Cardiac atrium fibroblast (primary cell): ENCODE measurements around the gene PROK2. TPM values are rescaled to one million over a fixed set of nuclear protein-coding genes. Genes with fewer than 3 reads are reported as not detected.

ENCODE experiments used
- total RNA-seq: library from RNA; depleted of rRNA; stranded (reverse); fragments of >200 nt; gene quantifications from 2 replicates; pipeline ENCODE4 v1.2.3, GENCODE V29; 2015

PROK2 gene, protein sequence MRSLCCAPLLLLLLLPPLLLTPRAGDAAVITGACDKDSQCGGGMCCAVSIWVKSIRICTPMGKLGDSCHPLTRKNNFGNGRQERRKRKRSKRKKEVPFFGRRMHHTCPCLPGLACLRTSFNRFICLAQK
- not detected in 2 replicates for total RNA-seq

DNA sequence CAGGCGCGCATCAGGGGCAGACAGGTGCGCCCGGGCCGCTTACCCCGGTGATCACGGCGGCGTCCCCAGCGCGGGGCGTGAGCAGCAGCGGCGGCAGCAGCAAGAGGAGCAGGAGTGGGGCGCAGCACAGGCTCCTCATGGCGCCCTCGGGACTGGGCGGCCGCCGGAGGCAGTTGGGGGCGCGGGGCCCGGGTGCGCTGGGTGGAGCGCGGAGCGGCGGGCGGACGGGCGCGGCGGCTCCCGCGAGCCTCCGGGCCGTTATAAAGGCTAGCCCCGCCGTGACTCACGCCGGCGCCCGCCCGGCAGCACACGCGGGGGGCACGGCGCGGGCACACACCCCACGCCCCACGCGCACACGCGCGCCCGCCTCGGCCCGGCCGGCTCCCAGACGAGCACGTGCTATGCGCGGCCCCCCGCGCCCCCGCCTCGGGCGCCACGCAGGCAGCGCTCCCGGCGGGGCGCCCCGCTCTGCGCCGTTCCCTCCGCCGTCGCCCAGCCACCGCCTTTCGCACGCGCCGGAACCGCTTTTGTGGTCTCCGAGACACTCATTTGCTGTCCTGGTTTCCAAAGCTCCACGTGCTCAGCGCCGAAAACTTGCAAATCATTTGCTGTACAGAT lies at the start of gene PROK2:
TSS of gene PROK2 (minus strand) at position 235 of the 618 bp plus-strand sequence. CDS start at position 139, 96 bp downstream.

DNA sequence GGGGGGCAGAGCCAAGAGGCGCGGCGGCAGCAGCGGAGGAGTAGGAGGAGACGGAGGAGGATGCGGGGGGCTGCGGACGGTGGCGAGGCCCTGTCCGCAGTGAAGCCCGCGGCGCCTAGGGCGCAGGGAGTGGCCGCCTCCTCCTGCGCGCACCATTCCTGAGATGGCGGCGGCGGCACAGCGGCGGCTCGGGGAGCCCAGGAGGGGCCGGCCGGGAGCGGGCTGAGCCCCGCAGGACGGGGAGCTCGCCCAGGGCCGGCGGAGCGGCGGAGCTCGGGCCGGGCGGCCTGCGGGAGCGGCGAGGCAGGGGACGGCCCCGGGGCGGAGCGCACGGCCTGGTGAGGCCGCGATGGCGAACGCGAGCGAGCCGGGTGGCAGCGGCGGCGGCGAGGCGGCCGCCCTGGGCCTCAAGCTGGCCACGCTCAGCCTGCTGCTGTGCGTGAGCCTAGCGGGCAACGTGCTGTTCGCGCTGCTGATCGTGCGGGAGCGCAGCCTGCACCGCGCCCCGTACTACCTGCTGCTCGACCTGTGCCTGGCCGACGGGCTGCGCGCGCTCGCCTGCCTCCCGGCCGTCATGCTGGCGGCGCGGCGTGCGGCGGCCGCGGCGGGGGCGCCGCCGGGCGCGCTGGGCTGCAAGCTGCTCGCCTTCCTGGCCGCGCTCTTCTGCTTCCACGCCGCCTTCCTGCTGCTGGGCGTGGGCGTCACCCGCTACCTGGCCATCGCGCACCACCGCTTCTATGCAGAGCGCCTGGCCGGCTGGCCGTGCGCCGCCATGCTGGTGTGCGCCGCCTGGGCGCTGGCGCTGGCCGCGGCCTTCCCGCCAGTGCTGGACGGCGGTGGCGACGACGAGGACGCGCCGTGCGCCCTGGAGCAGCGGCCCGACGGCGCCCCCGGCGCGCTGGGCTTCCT lies 31.0 kb downstream of the PROK2 start, which contains the start of gene GPR27:
TSS of gene GPR27 (plus strand) at position 155 of the 909 bp plus-strand sequence. CDS start at position 350, 195 bp downstream.

DNA sequence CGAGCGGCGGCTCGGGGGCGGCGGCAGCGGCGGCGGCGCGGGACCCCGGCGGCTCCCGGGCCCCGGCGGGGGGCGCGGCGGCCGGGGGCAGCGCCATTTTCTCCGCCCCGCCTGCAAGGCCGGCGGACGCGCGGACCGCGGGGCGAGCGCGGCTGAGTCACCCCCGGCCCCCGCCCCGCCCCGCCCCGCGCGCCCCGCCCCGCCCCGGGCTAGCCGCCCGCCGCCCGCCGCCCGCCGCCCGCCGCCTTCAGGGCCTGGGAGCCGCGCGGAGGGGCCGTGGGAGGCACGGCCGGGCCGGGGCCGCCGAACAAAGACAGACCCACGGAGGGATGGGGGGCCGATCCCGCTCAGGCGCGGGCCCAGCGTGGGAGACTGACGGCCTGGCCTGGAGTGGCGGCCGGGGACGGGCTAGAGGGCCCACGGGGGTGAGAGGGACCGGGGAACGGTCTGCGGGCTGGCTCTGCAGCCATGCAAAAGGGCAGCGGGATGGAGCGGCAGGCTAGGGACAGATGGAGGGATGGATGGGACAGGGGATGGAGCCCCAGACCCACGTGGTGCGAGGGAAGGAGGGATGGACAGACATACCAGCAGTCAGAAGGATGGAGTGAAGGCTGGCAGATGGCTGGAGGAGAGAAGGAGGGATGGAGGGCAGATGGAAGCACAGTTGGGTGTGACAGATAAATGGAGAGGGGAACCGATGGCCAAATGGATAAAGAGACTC lies 59.5 kb downstream of the PROK2 start, which contains the start of gene EIF4E3:
TSS of gene EIF4E3 (minus strand) at position 132 of the 721 bp plus-strand sequence. CDS start at position 97, 35 bp downstream.

Other genes starting within 250 kb of the PROK2 start
- 21.2 and 27.4 TPM in 2 replicates for gene FOXP1, start 201.4 kb downstream of the PROK2 start, total RNA-seq
- 1.5 and 1.6 TPM in 2 replicates for gene EIF4E3, start 59.7 kb downstream of the PROK2 start, total RNA-seq
- not detected in 2 replicates for gene GPR27, start 31.3 kb downstream of the PROK2 start, total RNA-seq